NCI-H187 treated with DMSO at 0.1 percent for 48 hours (cell line): Measurements from ENCODE around the gene FBXL20.

Experiments used
- DNase-seq: peaks from one replicate; lab custom pipeline; 2025; lab: John Stamatoyannopoulos, UW

FBXL20 gene

GRCh38 chr17:39225308-39225958 is 176.0 kb downstream of the FBXL20 start, which contains the start of gene STAC2:
STAC2 (minus strand) TSS chr17:39225945; CDS start chr17:39225502, 443 bp downstream.
- no peak for DNase-seq

- DNase-seq = no peak
These were observed 176.6 kb downstream of the FBXL20 start for GRCh38 chr17:39224778-39225307.

- DNase-seq = no peak
These were observed 177.3 kb downstream of the FBXL20 start for GRCh38 chr17:39223907-39224777.

GRCh38 chr17:39222866-39223834 is 178.3 kb downstream of the FBXL20 start:
- no peak for DNase-seq

GRCh38 chr17:39222151-39222550 is 179.3 kb downstream of the FBXL20 start:
- no peak for DNase-seq

GRCh38 chr17:39221572-39221971 is 179.9 kb downstream of the FBXL20 start:
- DNase-seq = no peak

- no peak for DNase-seq
These were observed 181.7 kb downstream of the FBXL20 start for GRCh38 chr17:39219647-39220154.

GRCh38 chr17:39218906-39219305 is 182.5 kb downstream of the FBXL20 start:
- DNase-seq = no peak

- no peak for DNase-seq
These were observed 183.6 kb downstream of the FBXL20 start for GRCh38 chr17:39217734-39218369.

GRCh38 chr17:39213852-39214251 is 187.6 kb downstream of the FBXL20 start:
- no peak for DNase-seq

- DNase-seq = no peak
These were observed 188.5 kb downstream of the FBXL20 start for GRCh38 chr17:39212841-39213480.

GRCh38 chr17:39212195-39212810 is 189.1 kb downstream of the FBXL20 start:
- no peak for DNase-seq

GRCh38 chr17:39210093-39210434 is 191.4 kb downstream of the FBXL20 start:
- no peak for DNase-seq

- DNase-seq = no peak
These were observed 191.9 kb downstream of the FBXL20 start for GRCh38 chr17:39209317-39210092.

GRCh38 chr17:39208893-39209292 is 192.5 kb downstream of the FBXL20 start:
- DNase-seq = peak; percentile 49

- no peak for DNase-seq
These were observed 193.3 kb downstream of the FBXL20 start for GRCh38 chr17:39208136-39208535.

- no peak for DNase-seq
These were observed 196.3 kb downstream of the FBXL20 start for GRCh38 chr17:39205112-39205526.

GRCh38 chr17:39204245-39204644 is 197.2 kb downstream of the FBXL20 start:
- no peak for DNase-seq
